IMR-90 (cell line): ENCODE measurements around the gene FAM83G. TPM values are rescaled to one million over a fixed set of nuclear protein-coding genes. Genes with fewer than 3 reads are reported as not detected.
A peak's percentile ranks its signal among the peaks of the same experiment; 100 is the strongest.

Experiments
- ATAC-seq: fragments of 200-7000 bp; cut with Tn5 transposase; 2 replicates; pipeline ENCODE4 v1.9.1; 2020; ENCODE audit warnings: low read depth, mild to moderate bottlenecking, moderate library complexity
- BruUV-seq: library from RNA; stranded (reverse); fragments of 400-500 nt; replicated peaks from 2 replicates; lab custom pipeline; 2021; lab: Mats Ljungman, UMichigan
- CTCF ChIA-PET: fragments of 300-600 bp; formaldehyde crosslinking; extraction: SDS; loops from one replicate; lab custom pipeline; 2021; ENCODE audit warnings: antibody characterized with exemption; lab: Yijun Ruan, JAX
- POLR2A ChIA-PET: fragments of 300-600 bp; sonication (Branson Sonifier 250); formaldehyde crosslinking; loops from one replicate; lab custom pipeline; 2022; ENCODE audit warnings: antibody characterized with exemption; ENCODE audit not compliant: unreplicated experiment; lab: Charles Lee
- DNase-seq: peaks from one replicate; pipeline ENCODE4 v3.0.0; 2013
- H2AFZ ChIP-seq: replicated peaks from 2 replicates; pipeline ENCODE3; 2013; ENCODE audit warnings: low read length, mild to moderate bottlenecking; ENCODE audit not compliant: poor library complexity
- H2AK5ac ChIP-seq: 2 replicates; pipeline ENCODE4 v1.6.1; 2013; ENCODE audit warnings: low read depth, low read length, inconsistent platforms
- H2AK9ac ChIP-seq: replicated peaks from 2 replicates; pipeline ENCODE3; 2013; ENCODE audit warnings: mild to moderate bottlenecking, low read depth, low read length, moderate library complexity; ENCODE audit not compliant: poor library complexity
- H2BK120ac ChIP-seq: 2 replicates; pipeline ENCODE4 v1.6.1; 2013; ENCODE audit warnings: low read depth, low read length, inconsistent platforms
- H2BK15ac ChIP-seq: 3 replicates; pipeline ENCODE4 v1.6.1; 2013; ENCODE audit warnings: low read depth, low read length, inconsistent platforms
- H2BK20ac ChIP-seq: 2 replicates; pipeline ENCODE4 v1.6.1; 2013; ENCODE audit warnings: low read depth, mild to moderate bottlenecking, inconsistent platforms, low read length, moderate library complexity
- H2BK5ac ChIP-seq: 2 replicates; pipeline ENCODE4 v1.6.1; 2013; ENCODE audit warnings: mild to moderate bottlenecking, low read depth, low read length, inconsistent platforms; ENCODE audit not compliant: poor library complexity, severe bottlenecking
- H3K14ac ChIP-seq: replicated peaks from 2 replicates; pipeline ENCODE4 v1.6.1; 2013; ENCODE audit warnings: low read depth, low read length, inconsistent platforms
- H3K18ac ChIP-seq: 2 replicates; pipeline ENCODE4 v1.6.1; 2013; ENCODE audit warnings: low read depth, low read length, control low read depth
- H3K23ac ChIP-seq: 2 replicates; pipeline ENCODE4 v1.6.1; 2013; ENCODE audit warnings: low read depth, low read length, inconsistent platforms
- H3K27ac ChIP-seq: 2 replicates; pipeline ENCODE4 v1.5.1; 2013; ENCODE audit warnings: mild to moderate bottlenecking, control low read depth, low read length; ENCODE audit not compliant: insufficient read depth
- H3K27me3 ChIP-seq: 2 replicates; pipeline ENCODE4 v1.6.1; 2013; ENCODE audit warnings: low read length; ENCODE audit not compliant: control insufficient read depth, insufficient read depth
- H3K36me3 ChIP-seq: 2 replicates; pipeline ENCODE4 v1.6.1; 2013; ENCODE audit warnings: low read length, mixed read lengths; ENCODE audit not compliant: control insufficient read depth, insufficient read depth
- H3K4ac ChIP-seq: 2 replicates; pipeline ENCODE4 v1.6.1; 2013; ENCODE audit warnings: low read depth, low read length, inconsistent platforms
- H3K4me1 ChIP-seq: 2 replicates; pipeline ENCODE4 v1.6.1; 2013; ENCODE audit warnings: low read length, mixed read lengths; ENCODE audit not compliant: control insufficient read depth, insufficient read depth
- H3K4me2 ChIP-seq: 2 replicates; pipeline ENCODE4 v1.6.1; 2013; ENCODE audit warnings: low read depth, mild to moderate bottlenecking, control low read depth, low read length, moderate library complexity
- H3K4me3 ChIP-seq: 2 replicates; pipeline ENCODE4 v1.5.1; 2013; ENCODE audit warnings: low read depth, mild to moderate bottlenecking, control low read depth, low read length, moderate library complexity; ENCODE audit not compliant: insufficient read depth
- H3K56ac ChIP-seq: 2 replicates; pipeline ENCODE4 v1.6.1; 2013; ENCODE audit warnings: low read length, inconsistent platforms; ENCODE audit not compliant: insufficient read depth; ENCODE audit errors: extremely low read depth
- H3K79me1 ChIP-seq, 2 experiments: 2 replicates each; pipeline ENCODE4 v1.6.1; 2013; ENCODE audit warnings: low read length in 2 of 2, inconsistent platforms in 1 of 2, low read depth in 1 of 2
- H3K9ac ChIP-seq: 2 replicates; pipeline ENCODE4 v1.6.1; 2013; ENCODE audit warnings: low read depth, low read length, control low read depth
- H3K9me1 ChIP-seq: 2 replicates; pipeline ENCODE4 v1.6.1; 2013; ENCODE audit warnings: low read length, inconsistent platforms; ENCODE audit not compliant: insufficient read depth
- H3K9me3 ChIP-seq: 2 replicates; pipeline ENCODE4 v1.6.1; 2013; ENCODE audit warnings: low read length; ENCODE audit not compliant: control insufficient read depth, insufficient read depth
- H4K20me1 ChIP-seq: 2 replicates; pipeline ENCODE4 v1.6.1; 2013; ENCODE audit warnings: low read length, inconsistent platforms; ENCODE audit not compliant: insufficient read depth
- H4K5ac ChIP-seq: 2 replicates; pipeline ENCODE4 v1.6.1; 2013; ENCODE audit warnings: mild to moderate bottlenecking, low read depth, low read length, control low read depth
- H4K8ac ChIP-seq, 2 experiments: 2 replicates each; pipeline ENCODE4 v1.6.1; 2013; ENCODE audit warnings: low read depth in 2 of 2, low read length in 2 of 2, control low read depth in 1 of 2, inconsistent platforms in 1 of 2
- H4K91ac ChIP-seq: 2 replicates; pipeline ENCODE4 v1.6.1; 2013; ENCODE audit warnings: low read depth, low read length, inconsistent platforms; ENCODE audit not compliant: insufficient read depth
- BHLHE40 ChIP-seq: fragments of 150-350 bp; IDR thresholded peaks from 2 replicates; pipeline ENCODE4 v1.6.1; 2016; ENCODE audit warnings: mild to moderate bottlenecking, low read depth, low read length
- CEBPB ChIP-seq: IDR thresholded peaks from 2 replicates; pipeline ENCODE4 v1.6.1; 2012; ENCODE audit warnings: low read depth, low read length, improper control_type of control experiment
- CHD1 ChIP-seq: IDR thresholded peaks from 2 replicates; pipeline ENCODE4 v1.6.1; 2012; ENCODE audit warnings: low read depth, low read length, improper control_type of control experiment
- CTCF ChIP-seq: conservative IDR thresholded peaks from 2 replicates; pipeline ENCODE4 v1.5.1; 2012; ENCODE audit warnings: mild to moderate bottlenecking, low read depth, low read length, improper control_type of control experiment
- ELK1 ChIP-seq: fragments of 150-350 bp; IDR thresholded peaks from 2 replicates; pipeline ENCODE4 v1.6.1; 2016; ENCODE audit warnings: low read depth, mild to moderate bottlenecking, low read length, moderate library complexity, borderline replicate concordance
- MAFK ChIP-seq: IDR thresholded peaks from 2 replicates; pipeline ENCODE4 v1.6.1; 2012; ENCODE audit warnings: low read depth, low read length, improper control_type of control experiment
- MAZ ChIP-seq: IDR thresholded peaks from 2 replicates; pipeline ENCODE4 v1.6.1; 2012; ENCODE audit warnings: low read depth, mild to moderate bottlenecking, low read length, improper control_type of control experiment, moderate library complexity, borderline replicate concordance
- MXI1 ChIP-seq: IDR thresholded peaks from 2 replicates; pipeline ENCODE4 v1.6.1; 2012; ENCODE audit warnings: low read depth, mild to moderate bottlenecking, low read length, moderate library complexity, borderline replicate concordance
- NFE2L2 ChIP-seq: fragments of 150-350 bp; IDR thresholded peaks from 2 replicates; pipeline ENCODE4 v1.6.1; 2016; ENCODE audit warnings: low read depth, mild to moderate bottlenecking, low read length
- RAD21 ChIP-seq: IDR thresholded peaks from 2 replicates; pipeline ENCODE4 v1.6.1; 2012; ENCODE audit warnings: low read length, improper control_type of control experiment
- RCOR1 ChIP-seq: IDR thresholded peaks from 2 replicates; pipeline ENCODE4 v1.6.1; 2012; ENCODE audit warnings: mild to moderate bottlenecking, low read length, improper control_type of control experiment; ENCODE audit not compliant: insufficient replicate concordance
- RFX5 ChIP-seq: IDR thresholded peaks from 2 replicates; pipeline ENCODE4 v1.8.0; 2012; ENCODE audit warnings: low read depth, mild to moderate bottlenecking, low read length, moderate library complexity
- SMC3 ChIP-seq: fragments of 150-350 bp; IDR thresholded peaks from 2 replicates; pipeline ENCODE4 v1.6.1; 2016; ENCODE audit warnings: low read depth, mild to moderate bottlenecking, antibody characterized with exemption, low read length, moderate library complexity
- WGBS, 2 experiments: methylation state at CpG; one replicate each; pipeline versions ENCODE4 v1.1.5 to v1.1.7; 2013; ENCODE audit warnings: missing lambda C conversion rate in 2 of 2; ENCODE audit not compliant: insufficient read length in 1 of 2; ENCODE audit errors: extremely low coverage in 2 of 2; 5-methylcytosine and 5-hydroxymethylcytosine counted together
- dilution Hi-C: fragments of 300-500 bp; cut with HindIII; formaldehyde crosslinking; loops from one replicate; pipeline ENCODE4 v1.14.3; 2018; ENCODE audit warnings: low sequenced_read_pairs; ENCODE audit not compliant: unreplicated experiment
- in situ Hi-C: fragments of 300-500 bp; cut with MboI; formaldehyde crosslinking; loops from 3 replicates; pipeline ENCODE4 v1.14.3; 2019; ENCODE audit warnings: low sequenced_read_pairs, inconsistent platforms, mixed read lengths
- intact Hi-C: fragments of 100-400 bp; cut with micrococcal nuclease; formaldehyde crosslinking; loops from 2 replicates; pipeline ENCODE4 v1.10.0; 2022
- polyA plus RNA-seq, 3 experiments: library from polyadenylated mRNA; depleted of rRNA; stranded (reverse); fragments of >200 nt; gene quantifications; 2 replicates each; pipeline ENCODE4 v1.2.3, GENCODE V29; 2012; ENCODE audit warnings: low replicate concordance in 1 of 3
- total RNA-seq: library from RNA; depleted of rRNA; stranded (reverse); fragments of >200 nt; gene quantifications from 2 replicates; pipeline ENCODE4 v1.2.3, GENCODE V29; 2012
- TF ChIP-seq, protein P1 (sequence below): fragments of 150-350 bp; IDR thresholded peaks from 2 replicates; pipeline ENCODE4 v1.6.1; 2017; ENCODE audit warnings: mild to moderate bottlenecking, antibody characterized with exemption, low read length, low read depth

Gene FAM83G
- total and polyA plus RNA-seq, 2 of the 4 experiments (the other 2 are of a cell fraction), result 9.5 to 12.6 TPM

DNA sequence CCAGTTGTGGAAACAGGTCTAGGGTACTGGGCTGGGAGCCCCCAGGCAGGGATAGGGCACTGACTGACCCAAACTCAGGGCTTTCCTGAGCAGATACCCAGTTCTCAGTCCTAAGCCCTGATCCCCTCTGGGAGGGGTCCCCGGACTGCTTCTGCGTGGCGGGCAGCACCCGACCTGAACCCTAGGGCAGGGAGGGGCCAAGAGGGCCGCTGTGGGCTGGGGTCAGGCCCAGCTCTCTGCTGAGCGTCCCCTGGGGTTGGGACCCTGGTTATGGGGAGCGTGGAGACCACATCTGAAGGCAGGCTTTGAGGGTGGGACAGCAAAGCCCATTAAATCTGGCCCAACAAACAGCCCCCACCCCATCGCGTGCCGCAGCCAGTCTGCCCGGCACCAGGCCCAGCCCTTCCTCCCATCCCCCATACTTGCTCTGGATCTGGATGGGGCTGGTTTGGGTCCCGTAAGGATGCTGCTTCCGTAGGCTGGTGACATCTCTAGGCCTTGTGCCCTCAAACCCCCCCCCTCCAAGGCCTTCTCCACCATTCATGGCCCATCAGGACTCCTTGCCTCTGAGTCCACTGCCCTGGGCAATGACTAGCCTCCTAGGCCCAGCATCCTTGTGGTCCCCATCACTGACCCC is 691 bp upstream of the FAM83G start:
- peak overlapping the region; percentile 98 for H2AK9ac ChIP-seq
- DNase-seq, result no peak
- peak overlapping the region; percentile 96 for H2AFZ ChIP-seq
- peaks cover 14 to 43% of the 10 kb centered on the region in 2 experiments; a peak in 3 of 4 replicates for H3K79me1 ChIP-seq
- peak overlapping the region; percentile 91; the same call in 1 of the 2 replicates for H3K14ac ChIP-seq
- peak overlapping the region; percentile 93 for H3K4ac ChIP-seq
- ChIA-PET CTCF (no interaction called here), POLR2A (no interaction called here)
- H2BK5ac ChIP-seq, result peak overlapping the region; percentile 58
- in situ Hi-C loops (no loop called here), intact Hi-C loops (loop anchor here (2.0 kb wide), 1 partner anchor 44 kb away; no protein-coding TSS in a partner anchor), dilution Hi-C loops (no loop called here)
- peak overlapping the region; percentile 96 for H4K91ac ChIP-seq
- peak overlapping the region; percentile 76; the same call in 1 of the 2 replicates for H3K18ac ChIP-seq
- H3K27ac ChIP-seq, result peak overlapping the region; percentile 31; the same call in 1 of the 2 replicates
- ATAC-seq, result no peak
- no peaks in the 10 kb centered on the region for H3K9me3 ChIP-seq
- peak overlapping the region; percentile 71 for H3K4me3 ChIP-seq
- H2BK120ac ChIP-seq, result peak overlapping the region; percentile 92
- BruUV-seq, result no TSS peak
- H3K36me3 ChIP-seq, result peaks cover 2% of the 10 kb centered on the region; the same call in 1 of the 2 replicates
- H3K9ac ChIP-seq, result peak overlapping the region; percentile 25
- peak overlapping the region; percentile 94 for H4K5ac ChIP-seq
- H2AK5ac ChIP-seq, result peak overlapping the region; percentile 76
- H3K56ac ChIP-seq, result peak overlapping the region; percentile 33
- peak overlapping the region; percentile 87; the same call in 1 of the 2 replicates for H3K4me2 ChIP-seq
- H2BK20ac ChIP-seq, result peak overlapping the region; percentile 83
- WGBS, 2 experiments, result 81% methylated on average over 8 of the region's 13 CpGs; no CpG with 5 or more reads in 1 of the 2 experiments
- H3K27me3 ChIP-seq, result no peaks in the 10 kb centered on the region
- peak overlapping the region; percentile 95 for H3K23ac ChIP-seq
- peak overlapping the region; percentile 98; the same call in 2 of the 3 replicates for H2BK15ac ChIP-seq
- peaks cover 31% of the 10 kb centered on the region for H3K4me1 ChIP-seq
- peaks cover 25% of the 10 kb centered on the region for H4K20me1 ChIP-seq
- peaks cover 13% of the 10 kb centered on the region; the same call in 1 of the 2 replicates for H3K9me1 ChIP-seq
- peak overlapping the region; percentile 70 to 95 for H4K8ac ChIP-seq
- no peak for TF ChIP-seq RCOR1
- no peak for TF ChIP-seq MAFK
- no peak for TF ChIP-seq RFX5
- TF ChIP-seq MAZ, result no peak
- no peak for TF ChIP-seq SMC3
- no peak for TF ChIP-seq ELK1
- no peak for TF ChIP-seq RAD21
- TF ChIP-seq CTCF, result no peak
- TF ChIP-seq MXI1, result no peak
- TF ChIP-seq CEBPB, result no peak
- no peak for TF ChIP-seq CHD1
- TF ChIP-seq, protein P1, sequence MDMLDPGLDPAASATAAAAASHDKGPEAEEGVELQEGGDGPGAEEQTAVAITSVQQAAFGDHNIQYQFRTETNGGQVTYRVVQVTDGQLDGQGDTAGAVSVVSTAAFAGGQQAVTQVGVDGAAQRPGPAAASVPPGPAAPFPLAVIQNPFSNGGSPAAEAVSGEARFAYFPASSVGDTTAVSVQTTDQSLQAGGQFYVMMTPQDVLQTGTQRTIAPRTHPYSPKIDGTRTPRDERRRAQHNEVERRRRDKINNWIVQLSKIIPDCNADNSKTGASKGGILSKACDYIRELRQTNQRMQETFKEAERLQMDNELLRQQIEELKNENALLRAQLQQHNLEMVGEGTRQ, result no peak
- TF ChIP-seq NFE2L2, result no peak
- no peak for TF ChIP-seq BHLHE40
